ENCODE results near the gene POU6F2.

- TF ChIP-seq CTCF (IDR thresholded peaks at IDR 0.05) (no peak), POLR2A (IDR thresholded peaks at IDR 0.05) (no peak)
These were observed 1.7 kb upstream of the POU6F2 start for GRCh38 chr7:38975944-38976392.

All from right lobe of liver (tissue), 4 donors.